ENCODE data around the gene OR2T35. TPM values are rescaled to one million over a fixed set of nuclear protein-coding genes. Genes with fewer than 3 reads are reported as not detected.
"Not testable (repeated sequence)": the region's sequence is repeated elsewhere in the genome, so short reads cannot be mapped to it uniquely, and the experiment has no call there.

The OR2T35 gene
- total RNA-seq, 1 donor from 2014 or later = not detected

- H3K79me2 ChIP-seq (ENCODE audit: insufficient read depth, low read length); H3K4me3 ChIP-seq (ENCODE audit: insufficient read depth, low read depth, low read length); H3K9me3 ChIP-seq (ENCODE audit: insufficient read depth, low read depth, low read length); H2AFZ ChIP-seq (ENCODE audit: low read depth, low read length); H4K20me1 ChIP-seq (ENCODE audit: insufficient read depth, low read length); H3K4me1 Mint-ChIP-seq (ENCODE audit: low read depth, unreplicated experiment); H3K27me3 ChIP-seq (ENCODE audit: insufficient read depth, low read length); H3K27ac Mint-ChIP-seq (ENCODE audit: unreplicated experiment); DNase-seq (ENCODE audit: low read depth); H3K27me3 Mint-ChIP-seq (ENCODE audit: low read depth, unreplicated experiment); H3K4me3 Mint-ChIP-seq (ENCODE audit: unreplicated experiment); H3K4me2 ChIP-seq (ENCODE audit: low read length); H3K36me3 Mint-ChIP-seq (ENCODE audit: low read depth, unreplicated experiment); FAIRE-seq; H3K9me3 Mint-ChIP-seq (ENCODE audit: unreplicated experiment); H3K4me1 ChIP-seq (ENCODE audit: insufficient read depth, low read length); H3K27ac ChIP-seq (ENCODE audit: low read depth, low read length); H3K36me3 ChIP-seq (ENCODE audit: insufficient read depth, low read length); H3K9ac ChIP-seq (ENCODE audit: low read length): not testable (repeated sequence)
Observed at GRCh38 chr1:248642971-248643651, 2.0 kb downstream of the OR2T35 start.

- not testable (repeated sequence) for H3K27ac ChIP-seq (ENCODE audit: low read depth, low read length); H3K4me3 ChIP-seq (ENCODE audit: insufficient read depth, low read depth, low read length); H3K4me2 ChIP-seq (ENCODE audit: low read length); H3K27ac Mint-ChIP-seq (ENCODE audit: unreplicated experiment); H3K4me1 ChIP-seq (ENCODE audit: insufficient read depth, low read length); H3K9me3 Mint-ChIP-seq (ENCODE audit: unreplicated experiment); H3K4me1 Mint-ChIP-seq (ENCODE audit: low read depth, unreplicated experiment); H3K9ac ChIP-seq (ENCODE audit: low read length); FAIRE-seq; H2AFZ ChIP-seq (ENCODE audit: low read depth, low read length); H4K20me1 ChIP-seq (ENCODE audit: insufficient read depth, low read length); H3K9me3 ChIP-seq (ENCODE audit: insufficient read depth, low read depth, low read length); H3K79me2 ChIP-seq (ENCODE audit: insufficient read depth, low read length); H3K36me3 Mint-ChIP-seq (ENCODE audit: low read depth, unreplicated experiment); H3K36me3 ChIP-seq (ENCODE audit: insufficient read depth, low read length); H3K27me3 ChIP-seq (ENCODE audit: insufficient read depth, low read length); H3K27me3 Mint-ChIP-seq (ENCODE audit: low read depth, unreplicated experiment); DNase-seq (ENCODE audit: low read depth); H3K4me3 Mint-ChIP-seq (ENCODE audit: unreplicated experiment)
Observed at GRCh38 chr1:248641583-248641982, 3.5 kb downstream of the OR2T35 start.

GRCh38 chr1:248640906-248641305 is 4.2 kb downstream of the OR2T35 start:
- not testable (repeated sequence) for H3K79me2 ChIP-seq (ENCODE audit: insufficient read depth, low read length); H3K4me1 ChIP-seq (ENCODE audit: insufficient read depth, low read length); H3K9me3 ChIP-seq (ENCODE audit: insufficient read depth, low read depth, low read length); H3K27me3 Mint-ChIP-seq (ENCODE audit: low read depth, unreplicated experiment); DNase-seq (ENCODE audit: low read depth); H3K4me1 Mint-ChIP-seq (ENCODE audit: low read depth, unreplicated experiment); H3K9me3 Mint-ChIP-seq (ENCODE audit: unreplicated experiment); H2AFZ ChIP-seq (ENCODE audit: low read depth, low read length); H3K36me3 ChIP-seq (ENCODE audit: insufficient read depth, low read length); H3K27ac ChIP-seq (ENCODE audit: low read depth, low read length); H3K27ac Mint-ChIP-seq (ENCODE audit: unreplicated experiment); H3K36me3 Mint-ChIP-seq (ENCODE audit: low read depth, unreplicated experiment); FAIRE-seq; H3K4me2 ChIP-seq (ENCODE audit: low read length); H3K27me3 ChIP-seq (ENCODE audit: insufficient read depth, low read length); H3K4me3 Mint-ChIP-seq (ENCODE audit: unreplicated experiment); H3K4me3 ChIP-seq (ENCODE audit: insufficient read depth, low read depth, low read length); H4K20me1 ChIP-seq (ENCODE audit: insufficient read depth, low read length); H3K9ac ChIP-seq (ENCODE audit: low read length)

DNA sequence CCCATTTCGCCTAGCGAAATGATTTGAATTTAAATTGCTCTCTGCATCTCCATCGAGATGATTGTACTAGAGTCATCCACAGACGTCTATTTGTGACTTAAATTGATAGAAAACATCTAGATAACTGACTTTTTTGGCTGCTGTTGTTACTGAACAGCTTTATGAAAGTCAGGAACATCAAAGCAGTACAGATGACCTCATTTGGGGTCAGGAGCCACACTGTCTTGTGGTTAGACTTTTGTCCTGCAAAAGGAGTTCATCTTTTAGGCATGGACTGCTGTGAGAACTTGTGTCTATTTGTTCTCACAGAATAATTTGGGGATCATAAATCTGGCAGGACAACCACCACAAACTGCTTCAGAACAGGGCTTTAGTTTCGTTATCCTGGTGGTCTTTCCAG is 5.4 kb downstream of the OR2T35 start:
- H3K79me2 ChIP-seq (ENCODE audit: insufficient read depth, low read length); H3K4me3 ChIP-seq (ENCODE audit: insufficient read depth, low read depth, low read length); H2AFZ ChIP-seq (ENCODE audit: low read depth, low read length); H3K4me1 ChIP-seq (ENCODE audit: insufficient read depth, low read length); H3K27ac ChIP-seq (ENCODE audit: low read depth, low read length); FAIRE-seq; H3K27ac Mint-ChIP-seq (ENCODE audit: unreplicated experiment); H3K4me3 Mint-ChIP-seq (ENCODE audit: unreplicated experiment); H3K36me3 Mint-ChIP-seq (ENCODE audit: low read depth, unreplicated experiment); H3K9me3 ChIP-seq (ENCODE audit: insufficient read depth, low read depth, low read length); H3K4me1 Mint-ChIP-seq (ENCODE audit: low read depth, unreplicated experiment); H3K27me3 ChIP-seq (ENCODE audit: insufficient read depth, low read length); H3K9me3 Mint-ChIP-seq (ENCODE audit: unreplicated experiment); H4K20me1 ChIP-seq (ENCODE audit: insufficient read depth, low read length); DNase-seq (ENCODE audit: low read depth); H3K36me3 ChIP-seq (ENCODE audit: insufficient read depth, low read length); H3K4me2 ChIP-seq (ENCODE audit: low read length); H3K27me3 Mint-ChIP-seq (ENCODE audit: low read depth, unreplicated experiment); H3K9ac ChIP-seq (ENCODE audit: low read length): not testable (repeated sequence)

DNA sequence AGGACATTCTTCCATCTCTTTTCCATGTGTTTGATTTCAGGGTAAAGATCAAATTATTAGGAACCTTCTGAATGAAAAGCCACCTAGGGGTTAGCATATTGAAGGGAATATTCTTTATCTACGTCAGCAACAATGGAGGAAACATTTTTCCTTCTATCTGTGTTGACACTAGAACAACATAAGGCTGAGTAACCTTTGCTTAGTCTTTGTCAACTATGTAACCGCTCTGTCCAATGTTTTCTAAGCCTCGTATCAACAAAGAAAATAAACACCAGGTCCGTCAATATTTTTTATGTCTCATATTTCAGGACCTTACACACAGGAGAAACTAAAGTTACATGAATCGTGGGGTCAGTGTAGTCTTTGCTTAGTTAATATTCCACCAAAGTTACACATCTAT is 8.5 kb downstream of the OR2T35 start:
- H3K79me2 ChIP-seq (ENCODE audit: insufficient read depth, low read length); H3K9me3 ChIP-seq (ENCODE audit: insufficient read depth, low read depth, low read length); H3K4me2 ChIP-seq (ENCODE audit: low read length); H3K36me3 Mint-ChIP-seq (ENCODE audit: low read depth, unreplicated experiment); H2AFZ ChIP-seq (ENCODE audit: low read depth, low read length); H3K27me3 Mint-ChIP-seq (ENCODE audit: low read depth, unreplicated experiment); H3K4me1 ChIP-seq (ENCODE audit: insufficient read depth, low read length); H3K4me1 Mint-ChIP-seq (ENCODE audit: low read depth, unreplicated experiment); DNase-seq (ENCODE audit: low read depth); H3K4me3 ChIP-seq (ENCODE audit: insufficient read depth, low read depth, low read length); H3K4me3 Mint-ChIP-seq (ENCODE audit: unreplicated experiment); H3K9ac ChIP-seq (ENCODE audit: low read length); H3K27ac Mint-ChIP-seq (ENCODE audit: unreplicated experiment); H3K27me3 ChIP-seq (ENCODE audit: insufficient read depth, low read length); H4K20me1 ChIP-seq (ENCODE audit: insufficient read depth, low read length); H3K27ac ChIP-seq (ENCODE audit: low read depth, low read length); H3K9me3 Mint-ChIP-seq (ENCODE audit: unreplicated experiment); FAIRE-seq; H3K36me3 ChIP-seq (ENCODE audit: insufficient read depth, low read length): not testable (repeated sequence)

GRCh38 chr1:248634991-248635390 is 10.1 kb downstream of the OR2T35 start, which contains the start of gene OR2T11:
Gene OR2T11, minus strand, starts transcription at chr1:248635091. Its CDS starts 7,963 bp downstream, at chr1:248627128.
- H3K27me3 ChIP-seq (ENCODE audit: insufficient read depth, low read length); H3K9me3 Mint-ChIP-seq (ENCODE audit: unreplicated experiment); FAIRE-seq; H4K20me1 ChIP-seq (ENCODE audit: insufficient read depth, low read length); H3K4me3 Mint-ChIP-seq (ENCODE audit: unreplicated experiment); DNase-seq (ENCODE audit: low read depth); H3K4me2 ChIP-seq (ENCODE audit: low read length); H3K9me3 ChIP-seq (ENCODE audit: insufficient read depth, low read depth, low read length); H2AFZ ChIP-seq (ENCODE audit: low read depth, low read length); H3K27ac Mint-ChIP-seq (ENCODE audit: unreplicated experiment); H3K36me3 Mint-ChIP-seq (ENCODE audit: low read depth, unreplicated experiment); H3K4me1 ChIP-seq (ENCODE audit: insufficient read depth, low read length); H3K27ac ChIP-seq (ENCODE audit: low read depth, low read length); H3K4me1 Mint-ChIP-seq (ENCODE audit: low read depth, unreplicated experiment); H3K9ac ChIP-seq (ENCODE audit: low read length); H3K79me2 ChIP-seq (ENCODE audit: insufficient read depth, low read length); H3K36me3 ChIP-seq (ENCODE audit: insufficient read depth, low read length); H3K4me3 ChIP-seq (ENCODE audit: insufficient read depth, low read depth, low read length); H3K27me3 Mint-ChIP-seq (ENCODE audit: low read depth, unreplicated experiment): not testable (repeated sequence)
